Uterus (tissue), 2 donors: ENCODE results near the gene CNST.

Experiments
- CTCF ChIP-seq, 4 experiments: fragments of 200-600 bp in 2 of 4; fragments of 450-650 bp in 2 of 4; sonication (generic) in 2 of 4; IDR thresholded peaks; one replicate each; pipeline ENCODE4 v1.5.1; 2016 to 2019; ENCODE audit warnings: antibody characterized with exemption in 4 of 4, mild to moderate bottlenecking in 2 of 4, moderate library complexity in 1 of 4
- POLR2A ChIP-seq, 2 donors: fragments of 450-650 bp; IDR thresholded peaks; one replicate each; pipeline ENCODE4 v1.6.1; 2016; ENCODE audit warnings: antibody characterized with exemption in 2 of 2, mild to moderate bottlenecking in 1 of 2, moderate library complexity in 1 of 2

- TF ChIP-seq CTCF (IDR thresholded peaks at IDR 0.05) (no peak), POLR2A (IDR thresholded peaks at IDR 0.05) (no peak)
Measured at GRCh38 chr1:246591958-246592357, 25.7 kb downstream of the CNST start.
